Lower lobe of right lung (tissue), 2 donors: ENCODE data around the gene ABITRAM. TPM values are rescaled to one million over a fixed set of nuclear protein-coding genes. Genes with fewer than 3 reads are reported as not detected.
"Not testable (repeated sequence)": the region's sequence is repeated elsewhere in the genome, so short reads cannot be mapped to it uniquely, and the experiment has no call there.

Source experiments
- ATAC-seq, 2 donors: fragments of 200-7000 bp; cut with Tn5 transposase; one replicate each; pipeline ENCODE4 v1.9.1; 2020 to 2022; ENCODE audit warnings: mild to moderate bottlenecking in 2 of 2, moderate library complexity in 2 of 2
- DNase-seq: peaks from one replicate; pipeline ENCODE4 v3.0.0-alpha.2; 2020
- H3K27ac ChIP-seq: fragments of 200-600 bp; one replicate; pipeline ENCODE4 v1.8.0; 2022
- H3K27me3 ChIP-seq: fragments of 200-600 bp; one replicate; pipeline ENCODE4 v1.8.0; 2022; ENCODE audit warnings: low read depth
- H3K36me3 ChIP-seq: fragments of 200-600 bp; one replicate; pipeline ENCODE4 v1.8.0; 2022; ENCODE audit warnings: mild to moderate bottlenecking
- H3K4me1 ChIP-seq: fragments of 200-600 bp; one replicate; pipeline ENCODE4 v1.8.0; 2022
- H3K4me3 ChIP-seq: fragments of 200-600 bp; one replicate; pipeline ENCODE4 v1.8.0; 2022; ENCODE audit warnings: mild to moderate bottlenecking
- H3K9me3 ChIP-seq: fragments of 200-600 bp; one replicate; pipeline ENCODE4 v1.8.0; 2022
- CTCF ChIP-seq: fragments of 200-600 bp; IDR thresholded peaks from one replicate; pipeline ENCODE4 v1.8.0; 2022; ENCODE audit warnings: antibody characterized with exemption, mild to moderate bottlenecking
- intact Hi-C: fragments of 100-400 bp; cut with DNase I; formaldehyde crosslinking; loops from one replicate; pipeline ENCODE4 v1.11.0; 2022
- long read RNA-seq: library from polyadenylated mRNA; unstranded; transcript quantifications from one replicate; pipeline ENCODE4 v2.0.0, GENCODE V29; 2021
- total RNA-seq: library from RNA; stranded (reverse); fragmentation: NEBNext Ultra II Directional; extraction: Animal tissue kit (Norgen Biotek cat#: 25700); gene quantifications from one replicate; pipeline ENCODE4 v1.2.1, GENCODE V29; 2021
- donor health status: DM: no; HTN: yes; CAD: no; lungs with severe emphysema.

Gene ABITRAM
- total RNA-seq, result 16.5 TPM
- long read RNA-seq, transcript FAM206A-201 (6 exons, 2,134 nt), result major isoform, 27 of 37 reads
- long read RNA-seq, partial matches to known transcripts, result 2 of 37 reads
- long read RNA-seq, other reads (novel, unspliced or antisense), result 8 of 37 reads

DNA sequence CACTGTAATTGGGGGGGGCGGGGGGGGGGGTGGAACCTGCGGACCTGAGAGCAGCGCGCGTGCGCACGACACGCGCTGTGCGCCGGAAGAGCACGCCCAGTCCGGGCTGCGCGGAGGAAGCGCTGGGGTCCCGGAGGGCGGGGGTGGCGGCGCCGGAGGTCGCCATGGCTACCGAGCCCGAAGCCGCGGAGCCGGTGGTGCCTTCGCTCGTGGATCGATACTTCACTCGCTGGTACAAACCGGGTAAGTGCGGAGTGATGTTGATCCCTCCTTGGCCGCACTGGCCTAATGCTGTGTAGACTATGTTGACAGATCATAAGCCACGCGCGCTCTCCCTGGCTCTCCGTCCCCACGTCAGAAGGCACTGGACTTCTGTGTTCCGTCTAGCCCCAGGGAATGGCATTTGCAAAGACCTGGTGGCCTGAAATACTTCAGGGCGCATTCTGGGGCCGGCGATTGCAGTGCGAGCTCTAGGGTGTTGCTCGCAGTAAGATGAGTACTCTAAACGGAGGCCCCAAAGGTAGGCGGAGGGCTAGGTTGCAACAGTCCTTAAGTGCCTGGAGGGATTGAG is at the start of gene ABITRAM:
Gene ABITRAM, plus strand, starts transcription at position 78 of the 571 bp plus-strand sequence. Its CDS starts 87 bp downstream, at position 165.
- peak; percentile 84 for DNase-seq
- H3K4me3 ChIP-seq, result peak within 1 kb of the TSS; percentile 94
- intact Hi-C loops, result no loop called here
- peak within 1 kb of the TSS; percentile 92 for H3K27ac ChIP-seq
- no peaks in the 10 kb centered on the region for H3K27me3 ChIP-seq
- H3K36me3 ChIP-seq, result peaks cover 16% of the 10 kb centered on the region
- peak; percentile 95 to 96 for ATAC-seq
- no peak for TF ChIP-seq CTCF
- no peaks in the 10 kb centered on the region for H3K9me3 ChIP-seq
- H3K4me1 ChIP-seq, result peaks cover 25% of the 10 kb centered on the region

DNA sequence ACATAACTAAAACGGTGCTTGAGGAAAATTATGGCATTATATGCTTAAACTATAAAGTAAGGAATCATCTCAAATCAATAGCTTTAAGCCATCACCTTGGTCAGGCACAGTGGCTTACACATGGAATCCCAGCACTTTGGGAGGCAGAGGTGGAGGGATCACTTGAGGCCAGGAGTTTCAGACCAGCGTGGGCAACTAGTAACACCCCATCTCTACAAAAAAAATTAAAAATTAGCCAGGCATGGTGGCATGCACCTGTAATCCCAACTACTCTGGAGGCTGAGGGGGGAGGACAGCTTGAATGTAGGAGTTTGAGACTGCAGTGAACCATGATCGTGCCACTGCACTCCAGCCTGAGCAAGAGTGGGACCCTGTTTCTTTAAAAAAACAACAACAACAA is 49.5 kb upstream of the ABITRAM start:
- no peak for TF ChIP-seq CTCF
- no peak for ATAC-seq
- no peaks in the 10 kb centered on the region for H3K27me3 ChIP-seq
- intact Hi-C loops, result no loop called here
- H3K4me3 ChIP-seq, result no peak overlapping the region
- no peaks in the 10 kb centered on the region for H3K4me1 ChIP-seq
- DNase-seq, result no peak
- no peaks in the 10 kb centered on the region for H3K9me3 ChIP-seq
- H3K36me3 ChIP-seq, result peaks cover 72% of the 10 kb centered on the region
- H3K27ac ChIP-seq, result no peak overlapping the region

- TF ChIP-seq CTCF, result no peak
- H3K4me3 ChIP-seq, result no peak overlapping the region
- ATAC-seq, result peak in 1 of 2 donors; percentile 77
- intact Hi-C loops, result no loop called here
- H3K4me1 ChIP-seq, result no peaks in the 10 kb centered on the region
- H3K36me3 ChIP-seq, result peaks cover 74% of the 10 kb centered on the region
- no peaks in the 10 kb centered on the region for H3K27me3 ChIP-seq
- no peak overlapping the region for H3K27ac ChIP-seq
- no peaks in the 10 kb centered on the region for H3K9me3 ChIP-seq
- no peak for DNase-seq
Measured at GRCh38 chr9:108885643-108886348, 48.4 kb upstream of the ABITRAM start.

DNA sequence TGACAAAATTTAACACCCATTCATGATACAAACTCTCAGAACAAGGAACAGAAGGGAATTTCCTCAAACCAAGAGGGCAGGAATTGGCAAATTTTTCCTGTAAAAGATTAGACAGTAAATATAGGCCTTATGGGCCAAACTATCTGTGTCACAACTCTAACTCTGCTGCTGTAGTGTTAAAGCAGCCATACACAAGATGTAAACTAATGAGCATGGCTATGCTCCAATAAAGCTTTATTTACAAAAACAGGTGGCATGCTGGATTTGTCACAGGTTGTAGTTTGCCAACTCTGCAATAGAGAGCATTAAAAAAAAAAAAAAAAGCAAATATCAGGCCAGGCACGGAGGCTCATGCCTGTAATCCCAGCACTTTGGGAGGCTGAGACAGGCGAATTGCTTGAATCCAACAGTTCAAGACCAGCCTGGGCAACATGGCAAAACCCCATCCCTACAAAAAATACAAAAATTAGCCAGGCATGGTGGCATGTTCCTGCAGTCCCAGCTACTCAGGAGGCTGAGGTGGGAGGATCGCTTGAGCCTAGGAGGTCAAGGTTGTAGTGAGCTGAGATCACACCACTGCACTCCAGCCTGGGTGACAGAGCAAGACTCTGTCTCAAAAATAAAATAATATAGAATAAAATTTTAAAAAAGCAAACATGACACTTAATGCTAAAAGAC is 47.5 kb upstream of the ABITRAM start:
- H3K27me3 ChIP-seq, H3K9me3 ChIP-seq, DNase-seq, intact Hi-C loops, H3K27ac ChIP-seq, H3K4me1 ChIP-seq, ATAC-seq, H3K4me3 ChIP-seq: not testable (repeated sequence)
- peaks cover 76% of the 10 kb centered on the region for H3K36me3 ChIP-seq

DNA sequence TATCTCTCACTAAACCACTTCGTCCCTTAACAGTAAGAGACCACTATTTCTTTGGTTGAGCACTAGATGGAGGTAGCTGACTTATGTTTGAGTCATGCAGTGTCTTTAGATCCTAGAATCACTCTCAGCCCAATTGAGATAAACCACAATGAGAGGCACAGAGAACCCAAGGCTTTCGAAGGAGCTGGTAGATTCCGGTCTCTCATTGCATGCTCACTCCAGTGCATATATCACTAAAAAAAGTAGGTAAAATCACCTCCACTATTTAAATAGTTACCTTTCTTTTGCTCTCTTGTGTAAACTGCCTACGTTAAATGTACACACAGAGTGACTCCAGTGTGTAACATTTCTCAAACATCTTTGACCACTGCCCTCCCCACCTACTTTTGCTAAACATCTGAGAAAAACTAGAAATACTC is 44.5 kb upstream of the ABITRAM start:
- H3K4me3 ChIP-seq, result no peak overlapping the region
- no peak for TF ChIP-seq CTCF
- no peaks in the 10 kb centered on the region for H3K9me3 ChIP-seq
- H3K36me3 ChIP-seq, result peaks cover 90% of the 10 kb centered on the region
- no peaks in the 10 kb centered on the region for H3K27me3 ChIP-seq
- intact Hi-C loops, result no loop called here
- no peak for DNase-seq
- H3K4me1 ChIP-seq, result no peaks in the 10 kb centered on the region
- ATAC-seq, result no peak
- no peak overlapping the region for H3K27ac ChIP-seq
